Small intestine (tissue), 7 donors: ENCODE results near the gene CSNK1E. TPM values are rescaled to one million over a fixed set of nuclear protein-coding genes. Genes with fewer than 3 reads are reported as not detected.

Source experiments
- DNase-seq, 2 donors: peaks; one replicate each; pipeline versions ENCODE4 v3.0.0 to v3.0.0-alpha.2; 2013
- FAIRE-seq: peaks from 2 replicates; lab custom pipeline; 2012; peaks lifted over from hg19 to GRCh38; lab: Jason Lieb, UNC
- H3K27ac ChIP-seq, 3 donors: one replicate each; pipeline ENCODE4 v1.5.1; 2013; ENCODE audit warnings: low read length in 2 of 3, mild to moderate bottlenecking in 2 of 3, control low read depth in 1 of 3, inconsistent platforms in 1 of 3, low read depth in 1 of 3, moderate library complexity in 1 of 3
- H3K27me3 ChIP-seq, 3 donors: one replicate each; pipeline ENCODE4 v1.6.1; 2013; ENCODE audit warnings: low read length in 3 of 3, inconsistent platforms in 1 of 3; ENCODE audit not compliant: control insufficient read depth in 3 of 3, insufficient read depth in 3 of 3
- H3K36me3 ChIP-seq, 3 donors: one replicate each; pipeline ENCODE4 v1.6.1; 2013; ENCODE audit warnings: low read length in 3 of 3, inconsistent platforms in 1 of 3, low read depth in 1 of 3, mild to moderate bottlenecking in 1 of 3, moderate library complexity in 1 of 3; ENCODE audit not compliant: control insufficient read depth in 3 of 3, insufficient read depth in 2 of 3
- H3K4me1 ChIP-seq, 3 donors: one replicate each; pipeline ENCODE4 v1.6.1; 2013; ENCODE audit warnings: low read length in 2 of 3, inconsistent platforms in 1 of 3, low read depth in 1 of 3, mild to moderate bottlenecking in 1 of 3, moderate library complexity in 1 of 3; ENCODE audit not compliant: control insufficient read depth in 3 of 3, insufficient read depth in 2 of 3
- H3K4me3 ChIP-seq, 3 donors: one replicate each; pipeline ENCODE4 v1.5.1; 2013; ENCODE audit warnings: low read length in 3 of 3, control low read depth in 1 of 3, inconsistent platforms in 1 of 3, low read depth in 1 of 3, mild to moderate bottlenecking in 1 of 3, moderate library complexity in 1 of 3
- H3K9me3 ChIP-seq, 2 donors: one replicate each; pipeline ENCODE4 v1.6.1; 2013; ENCODE audit warnings: low read depth in 1 of 2, low read length in 1 of 2; ENCODE audit not compliant: control insufficient read depth in 2 of 2, insufficient read depth in 1 of 2
- WGBS, 3 donors: extraction: QIAGEN DNeasy Blood & Tissue Kit; methylation state at CpG; one replicate each; pipeline ENCODE4 v1.1.7; 2013; 5-methylcytosine and 5-hydroxymethylcytosine counted together
- polyA plus RNA-seq, 4 donors: library from polyadenylated mRNA; stranded (reverse) in 3 of 4; unstranded in 1 of 4; fragments of 200-250 nt in 3 of 4; fragments of 120-200 nt in 1 of 4; gene quantifications; one replicate each; pipeline versions ENCODE4 v1.2.1 to v1.2.3, GENCODE V29; 2013
- donor health status: healthy with polysubstance abuse.
- donor health status: control.
- donor health status: control.
- donor health status: Bipolar disorder and iron deficiency.
- donor health status: healthy.

The CSNK1E gene
- polyA plus RNA-seq, 4 donors = 19.0 to 92.1 (median 46.7) TPM

GRCh38 chr22:38255697-38256096 is 61.5 kb downstream of the CSNK1E start:
- FAIRE-seq (no peak), DNase-seq (no peak)
- Histone ChIP-seq H3K4me3 (no peak overlapping the region), H3K27ac (no peak overlapping the region), H3K4me1 (peaks cover 0 to 36% (median 0%) of the 10 kb centered on the region in 3 donors), H3K27me3 (no peaks in the 10 kb centered on the region), H3K9me3 (no peaks in the 10 kb centered on the region), H3K36me3 (peaks cover 0 to 25% (median 0%) of the 10 kb centered on the region in 3 donors)
- WGBS, 3 donors = 90 to 98% (median 92%) methylated on average over 2 of the region's 2 CpGs

GRCh38 chr22:38251341-38251692 is 65.9 kb downstream of the CSNK1E start:
- H3K27me3 ChIP-seq = no peaks in the 10 kb centered on the region
- no peak overlapping the region for H3K4me3 ChIP-seq
- peaks cover 0 to 56% (median 4%) of the 10 kb centered on the region in 3 donors for H3K36me3 ChIP-seq
- peaks cover 0 to 9% of the 10 kb centered on the region in 2 donors for H3K9me3 ChIP-seq
- no peak overlapping the region for H3K27ac ChIP-seq
- WGBS, 3 donors = 73 to 85% (median 82%) methylated on average over 7 of the region's 7 CpGs
- DNase-seq (no peak), FAIRE-seq (no peak)
- H3K4me1 ChIP-seq = peaks cover 0 to under 1% (median 0%) of the 10 kb centered on the region in 3 donors

- WGBS, 3 donors = 73 to 87% (median 74%) methylated on average over 13 of the region's 13 CpGs
Measured at GRCh38 chr22:38250643-38251340, 66.4 kb downstream of the CSNK1E start.

GRCh38 chr22:38249803-38250642 is 67.2 kb downstream of the CSNK1E start:
- Histone ChIP-seq H3K4me1 (no peaks in the 10 kb centered on the region), H3K9me3 (peaks cover 0 to 9% of the 10 kb centered on the region in 2 donors), H3K4me3 (no peak overlapping the region), H3K27me3 (no peaks in the 10 kb centered on the region), H3K27ac (no peak overlapping the region), H3K36me3 (peaks cover 4 to 68% (median 5%) of the 10 kb centered on the region in 3 donors)
- FAIRE-seq (no peak), DNase-seq (no peak)
- 91 to 95% (median 95%) methylated on average over 25 of the region's 25 CpGs for WGBS, 3 donors

More at GRCh38 chr22:38250643-38251340, 66.4 kb downstream of the CSNK1E start:
- Histone ChIP-seq H3K27me3 (no peaks in the 10 kb centered on the region), H3K9me3 (peaks cover 0 to 9% of the 10 kb centered on the region in 2 donors), H3K27ac (peak overlapping the region in 1 of 3 donors; percentile 62), H3K36me3 (peaks cover 2 to 61% (median 5%) of the 10 kb centered on the region in 3 donors), H3K4me3 (no peak overlapping the region), H3K4me1 (no peaks in the 10 kb centered on the region)
- FAIRE-seq = no peak
- DNase-seq = no peak

GRCh38 chr22:38249301-38249700 is 67.9 kb downstream of the CSNK1E start:
- Histone ChIP-seq H3K4me1 (no peaks in the 10 kb centered on the region), H3K4me3 (no peak overlapping the region), H3K27me3 (no peaks in the 10 kb centered on the region), H3K36me3 (peaks cover 4 to 76% (median 8%) of the 10 kb centered on the region in 3 donors), H3K9me3 (peaks cover 0 to 9% of the 10 kb centered on the region in 2 donors), H3K27ac (no peak overlapping the region)
- DNase-seq (no peak), FAIRE-seq (no peak)
- 74 to 88% (median 81%) methylated on average over 3 of the region's 3 CpGs for WGBS, 3 donors

- no peak for FAIRE-seq
- H3K27ac ChIP-seq = no peak overlapping the region
- H3K4me1 ChIP-seq = peaks cover 0 to 8% (median 0%) of the 10 kb centered on the region in 3 donors
- DNase-seq = no peak
- H3K9me3 ChIP-seq = peaks cover 0 to 9% of the 10 kb centered on the region in 2 donors
- H3K36me3 ChIP-seq = peaks cover 4 to 86% (median 8%) of the 10 kb centered on the region in 3 donors
- no peaks in the 10 kb centered on the region for H3K27me3 ChIP-seq
- no peak overlapping the region for H3K4me3 ChIP-seq
- WGBS, 3 donors = 92 to 97% (median 96%) methylated on average over 6 of the region's 6 CpGs
Measured at GRCh38 chr22:38248280-38248679, 69.0 kb downstream of the CSNK1E start.

GRCh38 chr22:38247713-38248112 is 69.5 kb downstream of the CSNK1E start:
- Histone ChIP-seq H3K27ac (no peak overlapping the region), H3K27me3 (no peaks in the 10 kb centered on the region), H3K4me1 (peaks cover 0 to 11% (median 0%) of the 10 kb centered on the region in 3 donors), H3K4me3 (no peak overlapping the region), H3K9me3 (peaks cover 0 to 9% of the 10 kb centered on the region in 2 donors), H3K36me3 (peaks cover 4 to 88% (median 8%) of the 10 kb centered on the region in 3 donors)
- 93 to 96% (median 93%) methylated on average over 11 to 12 of the region's 12 CpGs for WGBS, 3 donors
- no peak for DNase-seq
- no peak for FAIRE-seq

- peaks cover 0 to 16% (median 0%) of the 10 kb centered on the region in 3 donors for H3K4me1 ChIP-seq
- DNase-seq (no peak), FAIRE-seq (no peak)
- peaks cover 4 to 84% (median 8%) of the 10 kb centered on the region in 3 donors for H3K36me3 ChIP-seq
- H3K4me3 ChIP-seq = no peak overlapping the region
- H3K9me3 ChIP-seq = peaks cover 0 to 9% of the 10 kb centered on the region in 2 donors
- WGBS, 3 donors = 65 to 84% (median 83%) methylated on average over 5 of the region's 5 CpGs
- peak overlapping the region in 1 of 3 donors; percentile 32 for H3K27ac ChIP-seq
- no peaks in the 10 kb centered on the region for H3K27me3 ChIP-seq
Measured at GRCh38 chr22:38246692-38247091, 70.5 kb downstream of the CSNK1E start.
